ENCODE results near the gene ARGFX.
"Not testable (repeated sequence)": the region's sequence is repeated elsewhere in the genome, so short reads cannot be mapped to it uniquely, and the experiment has no call there.

The ARGFX gene

DNA sequence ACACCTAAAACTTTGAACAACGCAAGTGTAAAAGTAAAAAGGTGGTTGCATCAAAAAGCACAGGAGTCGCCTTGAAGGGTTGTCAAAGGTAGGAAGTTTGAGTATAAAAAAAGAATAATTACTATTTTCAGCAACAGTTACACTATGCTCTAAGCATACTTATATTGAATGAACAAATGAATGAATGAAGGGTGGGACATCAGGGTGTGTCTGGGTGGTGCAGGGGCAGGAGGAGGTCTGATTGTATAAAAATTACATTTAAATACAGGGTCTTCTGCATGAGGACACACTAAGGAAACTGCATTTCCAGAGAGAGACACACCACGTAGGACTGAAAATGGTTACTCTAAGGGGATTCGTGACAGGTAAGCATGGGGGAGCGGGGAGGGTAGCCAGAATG is at the start of gene ARGFX:
Gene ARGFX, plus strand, starts transcription at position 301 of the 400 bp plus-strand sequence. CDS start 2,765 bp downstream, outside the sequence.
- no peak for DNase-seq

DNA sequence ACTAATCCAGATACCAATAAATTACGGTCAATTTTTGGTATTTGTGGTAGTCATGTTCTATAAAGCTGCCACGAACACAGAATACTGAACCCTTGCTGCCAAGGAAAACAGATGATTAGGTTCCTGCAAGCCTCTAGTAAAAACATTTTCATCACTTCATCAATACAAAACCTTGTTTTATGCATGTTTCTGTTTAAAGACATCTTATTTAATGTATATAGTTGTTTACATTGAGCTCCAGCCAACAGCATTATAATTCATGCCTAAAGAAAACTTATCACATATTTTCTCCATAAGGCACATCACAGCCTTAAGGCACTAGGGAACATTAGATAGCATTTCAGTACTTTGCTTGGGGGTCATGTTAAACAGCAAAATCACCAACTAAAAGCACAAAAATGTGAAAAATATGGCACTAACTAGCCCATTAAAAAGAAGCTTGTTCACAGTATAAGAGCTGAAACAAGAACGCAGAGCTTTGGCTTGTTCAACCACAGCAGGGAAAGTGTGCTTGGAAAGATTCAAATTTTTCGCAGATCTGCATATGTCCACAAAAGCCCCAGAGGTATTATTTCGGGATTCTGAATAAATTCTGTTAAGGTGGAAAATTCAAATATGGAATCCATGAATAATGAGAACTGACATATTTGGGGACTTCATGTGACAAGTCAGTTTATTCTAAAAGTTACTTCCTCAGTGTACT is 49.6 kb upstream of the ARGFX start:
- no peak for DNase-seq

DNA sequence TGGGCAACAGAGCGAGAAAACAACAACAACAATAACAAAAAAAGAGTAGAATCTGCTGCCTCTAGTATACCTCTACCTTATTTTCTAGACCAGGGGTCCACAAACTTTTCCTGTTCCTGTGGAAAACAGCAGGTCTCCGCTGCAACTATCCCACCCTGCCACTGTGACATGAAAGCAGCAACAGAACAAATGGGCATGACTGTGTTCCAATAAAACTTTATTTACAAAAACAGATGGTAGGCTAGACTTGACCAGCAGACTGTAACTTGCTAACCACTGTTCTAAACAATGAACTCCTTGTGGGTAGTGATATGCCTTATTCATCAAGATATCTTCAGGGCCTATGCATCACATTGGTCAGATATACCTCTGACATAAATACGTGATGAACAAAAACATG is 47.2 kb upstream of the ARGFX start:
- no peak for DNase-seq

DNA sequence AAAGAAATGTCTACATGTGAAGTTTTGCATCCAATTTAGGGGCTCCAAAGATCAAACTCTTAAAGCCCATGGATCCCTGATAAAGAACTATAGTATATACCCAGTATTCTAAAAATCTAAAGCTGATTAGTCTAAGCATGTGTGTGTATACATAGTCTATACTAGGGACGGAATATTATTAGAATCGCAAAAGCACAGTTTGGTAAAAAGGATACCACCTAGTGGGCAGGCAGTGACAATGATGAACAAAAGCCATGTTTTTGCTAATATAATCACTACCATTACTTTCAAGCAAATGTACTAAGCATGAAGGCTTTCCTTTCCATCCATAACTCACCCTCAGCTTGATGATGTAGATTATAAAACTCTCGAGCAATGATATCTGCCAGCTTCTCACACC is 38.4 kb upstream of the ARGFX start:
- no peak for DNase-seq

DNA sequence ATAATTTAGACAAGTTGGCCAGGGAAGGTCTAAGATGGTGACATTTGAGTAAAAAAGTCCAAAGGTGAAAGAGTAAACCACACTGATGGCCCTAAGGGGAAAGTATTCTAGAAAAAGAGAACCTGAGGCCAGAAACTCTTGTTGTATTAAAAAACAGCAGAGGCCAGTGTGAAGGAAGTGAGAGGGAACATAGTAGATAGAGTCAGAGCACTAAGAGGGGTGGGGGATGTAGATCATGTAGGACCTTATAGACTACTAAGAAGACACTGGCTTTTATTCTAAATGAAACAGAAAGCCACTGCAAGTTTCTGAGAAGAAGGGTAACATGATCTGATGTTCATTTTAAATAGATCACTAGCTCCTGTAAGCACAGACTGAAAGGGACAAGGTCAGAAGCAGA is 36.5 kb upstream of the ARGFX start:
- DNase-seq, result no peak

DNA sequence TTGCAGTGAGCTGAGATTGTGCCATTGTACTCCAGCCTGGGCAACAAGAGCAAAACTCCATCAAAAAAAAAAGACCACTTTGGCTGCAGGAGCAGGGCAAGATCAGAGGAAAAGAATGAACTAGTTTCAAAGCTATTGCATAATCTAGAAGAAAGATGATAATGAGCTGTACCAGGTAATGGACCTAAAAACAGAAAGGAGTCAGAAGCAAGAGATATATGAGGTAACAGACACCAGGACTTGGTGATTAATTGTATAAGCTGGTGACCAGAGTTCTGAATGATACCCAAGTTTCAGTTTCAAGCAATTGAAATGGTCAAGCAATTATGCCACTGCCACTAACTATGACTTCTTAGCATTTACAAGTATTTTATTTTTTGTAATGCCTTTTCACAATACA is 24.8 kb upstream of the ARGFX start:
- no peak for DNase-seq

DNA sequence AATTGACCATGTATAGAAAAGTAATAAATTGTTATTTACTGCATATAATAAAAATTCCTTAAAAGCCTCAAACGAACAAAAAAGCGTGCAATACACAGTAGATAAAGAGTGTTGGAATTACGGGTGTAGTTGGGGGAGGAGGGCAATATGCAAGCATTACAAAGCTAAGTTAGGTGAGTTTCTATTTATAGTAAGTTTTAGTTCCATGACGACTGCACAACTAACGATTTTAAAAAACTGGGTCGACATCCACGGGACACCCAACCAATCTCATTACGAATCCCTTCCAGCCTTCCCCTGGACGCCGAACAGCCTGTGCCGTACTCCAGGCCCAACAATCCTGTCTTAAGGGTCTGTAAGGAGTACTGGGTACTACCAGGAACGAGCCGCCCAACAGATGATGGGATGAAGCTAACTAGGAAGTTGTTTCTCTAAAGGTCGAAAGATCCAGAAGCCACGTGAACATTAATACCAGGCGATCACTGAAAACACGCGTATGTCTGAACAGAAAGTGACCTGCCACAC is 22.6 kb upstream of the ARGFX start:
- no peak for DNase-seq

DNA sequence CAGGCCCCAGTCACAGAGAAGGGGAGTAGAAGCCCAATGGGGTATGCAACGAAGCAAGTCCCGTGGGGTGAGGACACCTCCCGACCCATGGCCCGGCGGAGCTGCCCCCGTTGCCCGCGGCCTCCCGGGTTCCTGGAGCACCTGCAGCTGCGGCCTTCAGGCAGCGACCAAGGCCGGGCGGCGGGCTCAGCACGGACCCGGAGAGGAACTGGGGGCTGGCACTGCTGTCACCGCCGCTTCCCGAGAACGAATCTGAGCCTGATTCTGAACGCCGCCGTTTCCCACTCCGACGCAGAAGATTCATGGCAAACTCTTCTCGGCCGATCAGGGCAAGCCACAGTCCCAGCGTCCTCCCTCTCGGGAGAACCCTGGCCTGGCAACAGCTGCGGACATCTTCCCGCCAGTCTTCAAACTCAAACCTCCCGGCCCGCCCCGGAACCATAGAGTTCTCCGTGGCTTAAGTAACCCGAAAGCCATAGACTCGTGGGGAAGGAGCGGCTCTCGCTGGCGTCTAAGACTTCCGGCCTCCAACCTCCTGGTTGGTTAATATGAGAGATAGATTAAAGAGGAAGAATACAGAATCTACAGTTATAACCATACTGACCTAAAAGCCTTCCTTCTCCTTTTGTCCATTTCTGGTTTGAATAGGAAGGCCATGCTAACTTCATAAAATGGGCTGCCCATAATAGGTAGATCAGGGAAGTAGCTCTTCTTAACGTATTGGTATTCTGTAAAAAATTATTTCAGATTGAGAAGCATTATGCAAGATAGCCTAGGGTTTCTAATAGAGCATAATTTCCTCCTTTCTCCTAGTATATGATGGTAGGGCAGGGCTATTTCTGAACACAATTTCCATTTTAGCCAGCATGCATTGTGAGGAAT is 21.9 kb upstream of the ARGFX start, which contains the start of gene POLQ:
Gene POLQ, minus strand, starts transcription at position 415 of the 882 bp plus-strand sequence. Its CDS starts 111 bp downstream, at position 304.
- peak; percentile 91 for DNase-seq

DNA sequence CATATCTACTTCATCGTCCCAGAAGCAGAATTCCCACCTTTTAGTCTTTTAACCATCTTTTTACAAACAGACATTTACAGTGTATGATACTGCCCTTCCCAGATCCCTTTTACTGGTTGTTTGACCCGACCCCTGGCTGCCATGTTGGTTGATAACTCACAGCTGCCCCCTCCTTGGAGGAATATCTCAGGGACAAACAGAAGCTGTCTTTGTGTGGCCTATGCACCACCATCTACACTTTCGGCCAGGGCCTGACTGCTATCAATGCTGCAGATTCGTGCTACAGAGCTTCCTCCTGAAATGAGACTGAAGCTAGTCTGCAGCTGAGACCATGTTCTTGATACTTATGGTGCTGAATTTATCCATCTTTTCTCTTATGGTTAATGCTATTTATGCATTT is 15.4 kb upstream of the ARGFX start:
- no peak for DNase-seq

DNA sequence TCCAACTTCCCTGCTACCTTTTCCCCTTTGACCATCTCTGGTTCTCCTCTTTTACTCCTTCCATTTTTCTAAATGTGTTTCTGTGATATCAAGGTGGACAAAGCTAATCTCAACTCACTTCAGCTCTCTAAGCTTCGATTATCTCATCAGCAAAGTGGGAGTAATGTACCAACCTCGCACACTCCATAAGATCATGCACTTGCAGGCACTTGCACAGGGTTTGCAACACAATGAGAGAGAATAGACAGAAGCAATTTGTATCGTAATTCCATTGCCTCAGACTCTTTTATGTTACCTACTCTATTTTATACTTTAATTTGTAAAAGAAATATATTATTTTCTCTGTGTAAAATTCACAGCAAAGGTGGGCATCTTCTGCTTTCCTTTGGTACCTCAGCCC is 15.0 kb upstream of the ARGFX start:
- DNase-seq, result no peak

DNA sequence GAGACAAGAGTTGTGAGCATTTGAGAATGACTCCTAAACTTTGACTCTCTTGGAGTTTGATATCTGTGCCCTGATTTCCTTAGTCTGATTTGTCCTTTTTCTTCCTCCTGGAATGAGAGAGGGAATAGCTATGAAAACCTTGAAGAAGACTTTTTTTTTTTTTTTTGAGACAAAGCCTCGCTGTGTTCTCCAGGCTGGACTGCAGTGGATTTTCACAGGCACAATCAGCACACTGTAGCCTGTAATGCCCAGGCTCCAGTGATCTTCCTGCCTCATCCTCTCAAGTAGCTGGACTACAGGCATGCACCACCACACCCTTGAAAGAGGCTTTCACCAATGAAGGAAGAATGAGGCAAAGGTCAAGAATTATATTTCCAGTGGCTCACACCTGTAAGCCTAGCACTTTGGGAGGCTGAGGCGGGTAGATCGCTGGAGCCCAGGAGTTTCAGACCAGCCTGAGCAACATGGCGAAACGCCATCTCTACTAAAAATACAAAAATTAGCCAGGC is 10.3 kb upstream of the ARGFX start:
- no peak for DNase-seq

DNA sequence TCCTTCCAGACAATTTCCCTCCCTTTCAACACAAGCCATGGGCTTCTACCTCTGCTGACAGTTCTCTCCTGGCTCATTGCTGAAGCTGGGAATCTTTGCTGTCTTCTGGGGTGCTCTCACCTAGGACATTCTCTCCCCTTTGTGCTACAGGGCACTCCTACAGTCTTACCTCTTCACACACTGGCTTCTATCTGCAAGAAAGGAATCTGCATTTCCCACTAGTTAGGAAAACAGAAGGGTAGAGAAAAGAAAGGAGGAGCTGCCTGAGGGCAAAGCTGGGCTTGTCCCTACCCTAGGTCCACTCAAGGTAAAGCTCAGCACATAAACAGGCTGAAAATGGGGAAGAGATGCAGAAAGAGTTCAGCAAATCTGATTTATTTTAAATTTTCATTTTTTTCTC is 5.6 kb upstream of the ARGFX start:
- DNase-seq, result no peak

DNA sequence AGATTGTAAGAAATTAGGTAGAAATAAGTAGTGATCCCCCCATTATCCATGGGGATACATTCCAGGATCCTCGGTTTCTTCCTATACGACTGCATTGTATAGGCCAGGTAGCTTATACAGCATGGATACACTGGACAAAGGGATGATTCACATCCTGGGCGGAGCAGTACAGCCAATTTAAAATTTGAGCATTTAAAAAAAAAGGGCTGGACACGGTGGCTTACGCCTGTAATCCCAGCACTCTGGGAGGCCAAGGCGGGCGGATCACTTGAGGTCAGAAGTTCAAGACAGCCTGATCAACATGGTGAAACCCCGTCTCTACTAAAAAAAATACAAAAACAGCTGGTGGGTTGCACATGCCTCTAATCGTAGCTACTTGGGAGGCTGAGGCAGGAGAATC is 976 bp upstream of the ARGFX start:
- no peak for DNase-seq

DNA sequence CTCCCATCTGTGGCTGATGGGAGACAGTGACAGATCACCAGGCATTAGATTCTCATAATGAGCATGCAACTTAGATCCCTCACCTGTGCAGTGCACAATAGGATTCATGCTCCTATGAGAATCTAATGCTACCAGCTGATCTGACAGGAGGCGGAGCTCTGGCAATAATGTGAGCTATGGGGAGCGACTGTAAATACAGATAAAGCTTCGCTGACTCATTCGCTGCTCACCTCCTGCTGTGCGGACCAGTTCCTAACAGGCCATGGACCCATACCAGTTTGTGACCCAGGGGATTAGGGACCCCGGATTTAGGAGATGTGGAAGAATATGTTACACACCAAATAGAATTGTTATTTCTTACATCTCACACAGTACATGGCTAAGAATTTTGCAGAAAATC is 6.7 kb downstream of the ARGFX start:
- DNase-seq, result no peak

DNA sequence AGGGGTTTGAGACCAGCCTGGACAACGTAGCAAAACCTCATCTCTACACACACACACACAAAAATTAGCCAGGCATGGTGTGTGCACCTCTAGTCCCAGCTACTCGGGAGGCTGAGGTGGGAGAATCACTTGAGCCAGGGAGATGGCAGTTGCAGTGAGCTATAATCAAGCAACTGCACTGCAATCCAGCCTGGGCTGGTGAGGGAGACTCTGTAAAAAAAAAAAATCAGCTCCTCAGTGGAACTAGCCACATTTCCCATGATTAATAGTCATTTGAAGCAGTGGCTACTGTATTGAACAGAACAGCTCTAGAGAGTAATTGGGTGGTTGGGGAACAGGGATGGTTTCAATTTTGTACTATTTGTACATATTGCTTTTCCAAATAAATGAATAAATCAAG is 13.9 kb downstream of the ARGFX start:
- DNase-seq, result no peak

DNA sequence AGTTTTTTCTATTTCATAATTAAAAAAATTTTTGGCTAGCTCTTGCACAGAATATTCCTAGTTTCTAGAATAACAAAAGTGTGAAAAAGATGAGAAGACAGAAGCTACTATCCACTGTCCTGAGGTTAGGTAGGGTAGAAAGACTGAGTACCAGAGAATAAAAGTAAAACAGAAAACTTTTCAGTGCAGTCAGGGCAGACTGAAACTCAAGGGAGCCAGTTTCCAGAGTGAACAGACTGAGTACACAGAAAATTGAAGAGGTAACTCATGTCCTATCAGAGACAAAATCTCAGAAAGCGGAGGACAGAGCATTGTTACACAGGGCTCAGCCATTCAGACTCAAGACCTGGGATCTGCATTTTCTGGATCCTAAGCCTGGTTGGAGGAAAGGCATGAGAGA is 16.7 kb downstream of the ARGFX start:
- no peak for DNase-seq

DNA sequence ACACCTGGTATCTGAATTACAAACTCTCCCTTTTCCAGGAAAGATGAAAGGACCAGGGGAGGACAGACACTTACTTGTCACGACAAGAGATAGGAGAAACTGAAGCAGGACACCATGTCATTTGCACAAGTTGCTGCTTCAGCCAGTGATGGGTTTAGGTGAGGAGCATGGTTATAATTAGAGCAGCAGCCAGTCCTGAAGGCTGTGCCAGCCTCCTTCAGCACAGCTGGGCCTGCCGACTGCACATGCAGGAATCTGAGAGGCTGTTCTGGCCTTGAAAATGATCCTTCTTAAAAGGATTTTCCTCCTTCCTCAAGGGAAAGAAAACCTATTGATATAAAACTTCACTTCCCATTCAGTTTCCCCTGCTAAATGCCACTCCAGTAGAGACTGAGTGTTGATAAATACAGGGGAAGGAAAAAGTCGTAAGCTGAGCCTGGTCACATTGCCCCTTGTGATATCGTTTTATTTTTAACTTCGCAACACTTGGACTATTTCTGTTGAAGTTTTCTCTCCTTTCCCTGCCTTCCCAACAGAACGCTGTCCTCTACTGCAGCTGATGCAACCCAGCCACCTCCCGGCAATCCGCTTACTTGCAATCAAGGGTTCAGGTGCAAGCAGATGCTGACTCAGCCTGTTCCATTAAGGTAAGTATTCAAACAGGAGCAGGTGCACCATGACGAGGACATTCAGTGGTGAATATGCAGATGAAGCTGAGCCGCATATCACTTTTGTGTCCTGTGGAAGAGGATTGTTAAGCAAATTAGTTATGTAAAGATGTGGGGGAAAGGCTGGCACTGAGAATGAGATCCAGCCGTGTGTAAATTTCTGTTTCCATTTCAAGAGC is 25.3 kb downstream of the ARGFX start, which contains the start of gene FBXO40:
Gene FBXO40, plus strand, starts transcription at position 524 of the 847 bp plus-strand sequence. CDS start 27,197 bp downstream, outside the sequence.
- no peak for DNase-seq

DNA sequence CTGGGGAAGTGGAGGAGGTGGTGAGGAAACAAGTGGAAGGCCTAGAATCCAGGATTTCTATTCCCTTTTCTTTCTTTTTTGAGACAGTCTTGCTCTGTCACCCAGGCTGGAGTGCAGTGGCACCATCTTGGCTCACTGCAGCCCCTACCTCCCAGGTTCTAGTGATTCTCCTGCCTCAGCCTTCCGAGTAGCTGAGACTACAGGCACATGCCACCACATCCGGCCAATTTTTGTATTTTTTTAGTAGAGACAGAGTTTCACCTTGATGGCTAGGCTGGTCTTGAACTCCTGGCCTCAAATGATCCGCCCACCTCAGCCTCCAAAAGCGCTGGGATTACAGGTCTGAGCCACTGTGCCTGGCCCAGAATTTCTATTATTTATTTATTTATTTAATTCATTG is 26.1 kb downstream of the ARGFX start:
- DNase-seq, result not testable (repeated sequence)

DNA sequence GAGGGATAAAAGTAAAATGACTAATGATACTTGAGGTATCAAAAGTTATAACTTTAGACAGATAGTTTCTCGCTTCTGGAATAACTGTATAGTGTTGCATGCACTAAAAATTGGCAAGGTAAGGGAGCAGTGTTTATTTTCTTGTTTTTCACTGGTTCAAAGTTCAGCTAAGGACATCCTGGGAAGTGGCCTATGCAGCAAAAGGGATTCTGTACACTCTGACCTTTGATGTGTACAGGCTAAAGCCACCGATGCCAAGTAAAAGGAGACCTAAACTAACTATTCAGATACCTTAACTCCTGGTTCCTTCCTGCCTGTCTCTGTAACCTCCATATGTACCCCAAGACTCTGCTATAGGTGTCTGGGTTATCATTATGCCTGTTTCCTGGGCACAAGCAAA is 27.1 kb downstream of the ARGFX start:
- no peak for DNase-seq

DNA sequence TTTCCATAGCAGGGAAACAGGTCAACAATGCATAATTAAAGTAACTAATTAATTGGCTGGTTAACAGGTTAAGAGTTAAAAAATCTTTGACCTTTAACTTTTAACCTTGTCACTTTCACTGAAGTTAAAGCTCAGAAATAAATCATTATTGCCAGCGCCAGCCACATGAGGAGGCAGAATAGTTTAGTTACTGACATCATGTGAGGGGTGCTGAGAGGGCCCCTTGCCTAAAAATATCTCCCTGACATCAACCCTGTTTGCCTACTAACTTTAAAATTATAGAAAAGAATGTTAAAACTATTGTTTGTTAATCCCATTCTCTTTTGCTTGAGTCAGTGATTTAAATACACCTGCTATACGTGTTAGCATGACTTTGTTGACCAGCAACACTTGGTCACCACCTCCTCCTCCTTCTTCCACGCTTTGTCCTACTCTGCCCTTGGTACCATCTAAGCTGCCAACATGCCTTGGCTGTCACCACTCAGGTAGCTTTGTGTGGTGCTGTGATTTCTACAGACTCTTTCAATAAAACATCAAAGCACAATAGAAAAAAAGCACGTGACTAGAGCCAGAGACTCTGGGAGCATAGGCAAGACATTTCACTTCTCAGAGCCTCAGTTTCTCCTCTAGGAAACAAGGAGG is 28.1 kb downstream of the ARGFX start:
- no peak for DNase-seq

DNA sequence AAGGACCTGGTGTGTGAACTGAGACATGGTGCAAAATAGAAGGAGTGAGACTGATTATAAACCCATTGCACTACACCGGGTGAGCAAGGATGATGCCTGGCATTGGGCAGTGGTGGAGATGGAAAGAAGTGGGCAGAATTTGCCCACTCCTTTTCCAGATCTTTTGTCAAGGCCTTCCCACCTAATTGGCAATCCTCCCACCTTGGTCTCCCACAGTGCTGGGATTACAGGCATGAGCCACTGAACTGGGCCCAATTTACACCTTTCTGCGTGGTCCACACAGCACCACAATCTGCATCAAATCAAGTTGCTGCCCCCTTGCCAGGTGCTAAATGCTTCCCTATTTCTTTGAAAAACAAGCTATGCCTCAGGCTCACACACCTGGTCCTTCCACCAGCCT is 30.8 kb downstream of the ARGFX start:
- no peak for DNase-seq

DNA sequence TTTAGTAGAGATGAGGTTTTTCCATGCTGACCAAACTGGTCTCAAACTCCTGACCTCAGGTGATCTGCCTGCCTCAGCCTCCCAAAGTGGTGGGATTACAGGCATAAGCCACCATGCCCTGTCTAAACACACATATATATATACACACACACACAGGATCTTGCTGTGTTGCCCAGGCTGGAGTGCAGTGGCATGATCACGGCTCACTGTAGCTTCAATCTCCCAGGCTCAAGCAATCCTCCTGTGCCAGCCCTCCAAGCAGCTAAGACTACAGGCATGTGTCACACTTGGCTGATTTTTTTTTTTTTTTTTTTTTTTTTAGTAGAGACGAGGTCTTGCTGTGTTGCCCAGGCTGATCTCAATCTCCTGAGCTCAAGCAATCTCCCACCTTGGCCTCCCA is 32.2 kb downstream of the ARGFX start:
- DNase-seq, result not testable (repeated sequence)

All from CD4-positive, alpha-beta T cell treated with Interleukin-15 for 1 hour (primary cell).